HAP-1 (cell line): ENCODE data around the gene SMIM38.

Experiments used
- DNase-seq, 2 experiments: peaks; one replicate each; pipeline ENCODE4 v3.0.0-alpha.2; 2016 to 2020; ENCODE audit warnings: low spot score in 2 of 2
- H3K27me3 ChIP-seq: fragments of 250-450 bp; sonication (Bioruptor Pico); 2 replicates; pipeline ENCODE4 v1.5.1; 2020; ENCODE audit warnings: low read depth, mild to moderate bottlenecking, moderate library complexity
- H3K36me3 ChIP-seq: fragments of 250-450 bp; sonication (Bioruptor Pico); replicated peaks from 2 replicates; pipeline ENCODE4 v1.5.1; 2020; ENCODE audit warnings: mild to moderate bottlenecking
- H3K4me1 ChIP-seq: fragments of 250-450 bp; sonication (Bioruptor Pico); 2 replicates; pipeline ENCODE4 v1.5.1; 2020; ENCODE audit warnings: mild to moderate bottlenecking
- H3K4me3 ChIP-seq: fragments of 250-450 bp; sonication (Bioruptor Pico); 2 replicates; pipeline ENCODE4 v1.5.1; 2020; ENCODE audit warnings: mild to moderate bottlenecking, moderate library complexity
- H3K9me3 ChIP-seq: fragments of 250-450 bp; sonication (Bioruptor Pico); 2 replicates; pipeline ENCODE4 v1.5.1; 2020; ENCODE audit warnings: mild to moderate bottlenecking, moderate library complexity
- in situ Hi-C: fragments of 300-500 bp; cut with MboI; formaldehyde crosslinking; loops from 3 replicates; pipeline ENCODE4 v1.14.3; 2020; ENCODE audit warnings: low sequenced_read_pairs, inconsistent platforms, mixed read lengths

Gene SMIM38

GRCh38 chr11:69194396-69194795 lies 38.7 kb downstream of the SMIM38 start:
- H3K27me3 ChIP-seq, result no peaks in the 10 kb centered on the region
- in situ Hi-C loops, result no loop called here
- H3K4me1 ChIP-seq, result no peaks in the 10 kb centered on the region
- no peaks in the 10 kb centered on the region for H3K36me3 ChIP-seq
- no peak overlapping the region for H3K4me3 ChIP-seq
- H3K9me3 ChIP-seq, result no peaks in the 10 kb centered on the region
- DNase-seq, result no peak

GRCh38 chr11:69194956-69195355 lies 39.2 kb downstream of the SMIM38 start:
- H3K27me3 ChIP-seq, result no peaks in the 10 kb centered on the region
- H3K4me3 ChIP-seq, result no peak overlapping the region
- H3K9me3 ChIP-seq, result no peaks in the 10 kb centered on the region
- H3K36me3 ChIP-seq, result no peaks in the 10 kb centered on the region
- no peaks in the 10 kb centered on the region for H3K4me1 ChIP-seq
- in situ Hi-C loops, result no loop called here
- DNase-seq, result no peak

DNA sequence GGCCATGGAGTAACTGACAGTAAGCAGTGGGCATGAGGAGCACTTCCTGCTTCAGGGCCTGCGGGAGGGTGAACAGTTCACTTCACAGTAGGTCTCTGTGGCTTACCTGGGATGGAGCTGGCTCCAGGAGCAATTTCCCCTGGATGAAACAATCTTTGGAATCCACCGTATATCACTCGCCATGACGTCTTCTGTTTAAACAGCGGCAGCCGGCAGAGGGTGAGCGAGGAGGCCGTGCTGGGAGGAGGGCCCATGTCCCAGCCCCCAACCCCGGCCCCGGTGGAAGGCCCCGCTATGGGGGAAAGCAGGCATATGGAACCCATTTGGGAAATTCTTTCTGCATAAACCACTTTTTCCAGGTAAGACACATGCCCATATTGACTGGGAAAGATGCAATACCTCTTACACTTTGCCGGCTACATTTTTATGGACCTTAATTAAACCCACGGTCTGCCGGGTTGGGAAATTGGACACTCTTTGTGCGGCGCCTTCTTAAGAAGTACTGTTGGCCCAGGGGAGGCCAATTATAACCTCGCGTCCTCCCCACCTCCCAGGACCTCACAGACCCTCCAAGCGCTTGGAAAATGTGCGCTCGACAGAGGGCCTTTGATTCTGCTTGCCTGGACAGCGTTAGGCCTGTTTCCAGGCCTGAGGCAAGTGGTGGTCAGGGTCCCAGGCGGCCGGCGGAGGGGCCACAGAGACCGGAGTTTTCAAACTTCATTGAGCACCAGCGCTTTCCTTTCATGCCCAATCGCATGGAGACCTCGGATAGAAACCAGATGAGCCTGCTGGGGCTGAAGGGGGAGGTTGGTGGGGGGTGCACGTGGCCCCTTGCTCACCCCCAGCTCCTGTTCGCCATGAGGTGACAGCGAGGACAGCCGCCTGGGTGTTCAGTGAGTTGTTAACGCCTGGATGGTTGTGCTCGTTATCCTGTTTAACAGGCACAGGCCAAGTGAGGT lies 40.4 kb downstream of the SMIM38 start:
- H3K4me1 ChIP-seq, result no peaks in the 10 kb centered on the region

DNA sequence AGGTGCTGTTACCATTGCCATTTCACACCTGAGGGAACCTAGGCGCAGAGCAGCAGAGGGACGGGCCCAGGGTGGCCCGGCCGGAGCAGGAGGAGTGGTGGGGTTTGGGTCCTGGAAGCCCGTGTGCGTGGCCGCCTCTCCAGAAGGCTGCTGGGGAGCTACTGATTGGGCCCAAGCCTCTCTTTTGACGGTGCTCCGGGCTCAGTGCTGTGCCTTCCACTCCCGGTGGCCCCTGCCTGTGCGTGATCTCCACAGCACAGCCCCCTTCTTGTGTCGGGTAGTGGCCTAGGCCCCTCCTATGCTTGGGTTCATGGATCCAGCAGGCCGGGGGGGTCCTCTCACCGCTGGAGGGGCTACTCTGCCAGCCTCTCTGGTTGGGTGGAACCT lies 41.0 kb downstream of the SMIM38 start:
- in situ Hi-C loops, result no loop called here
- H3K27me3 ChIP-seq, result no peaks in the 10 kb centered on the region

More for the DNA sequence above, 40.4 kb downstream of the SMIM38 start:
- no peak for DNase-seq
- Histone ChIP-seq H3K27me3 (no peaks in the 10 kb centered on the region), H3K4me3 (no peak overlapping the region), H3K9me3 (no peaks in the 10 kb centered on the region), H3K36me3 (no peaks in the 10 kb centered on the region)
- in situ Hi-C loops, result no loop called here

DNA sequence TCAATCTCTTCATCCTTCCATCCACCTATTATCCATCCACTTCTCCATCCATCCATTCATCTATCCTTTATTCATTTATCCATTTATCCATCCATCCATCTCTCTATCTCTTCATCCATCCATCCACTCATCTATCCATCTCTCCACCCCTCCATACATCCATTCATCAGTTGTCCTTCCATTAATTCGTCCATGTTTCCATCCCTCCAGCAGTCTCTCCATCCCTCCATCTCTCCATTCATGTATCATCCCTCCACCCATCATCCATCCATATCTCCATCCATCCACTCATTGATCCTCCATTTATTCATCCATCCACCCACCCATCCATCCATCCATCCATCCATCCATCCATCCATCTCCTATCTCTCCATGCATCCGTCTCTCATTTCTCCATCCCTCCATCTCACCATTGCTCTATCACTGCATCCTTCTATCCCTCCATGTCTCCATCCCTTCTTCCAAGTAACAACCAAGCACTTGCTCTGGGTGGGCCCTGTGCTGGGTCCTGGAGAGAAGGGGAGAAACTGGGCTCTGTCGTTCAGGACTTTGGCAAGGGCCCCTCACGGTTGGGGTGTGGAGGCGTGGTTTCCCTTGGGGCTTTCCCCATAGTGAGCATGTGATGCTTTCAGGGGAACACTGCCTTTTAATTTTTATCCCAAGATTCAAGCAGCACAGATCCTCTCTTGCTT lies 43.3 kb downstream of the SMIM38 start:
- Histone ChIP-seq H3K4me1 (no peaks in the 10 kb centered on the region), H3K27me3 (no peaks in the 10 kb centered on the region), H3K36me3 (no peaks in the 10 kb centered on the region), H3K4me3 (no peak overlapping the region), H3K9me3 (no peaks in the 10 kb centered on the region)
- DNase-seq, result no peak
- in situ Hi-C loops, result no loop called here

More for the DNA sequence above, 41.0 kb downstream of the SMIM38 start:
- H3K9me3 ChIP-seq, result no peaks in the 10 kb centered on the region
- H3K36me3 ChIP-seq, result no peaks in the 10 kb centered on the region
- H3K4me3 ChIP-seq, result no peak overlapping the region
- no peak for DNase-seq
- H3K4me1 ChIP-seq, result no peaks in the 10 kb centered on the region

DNA sequence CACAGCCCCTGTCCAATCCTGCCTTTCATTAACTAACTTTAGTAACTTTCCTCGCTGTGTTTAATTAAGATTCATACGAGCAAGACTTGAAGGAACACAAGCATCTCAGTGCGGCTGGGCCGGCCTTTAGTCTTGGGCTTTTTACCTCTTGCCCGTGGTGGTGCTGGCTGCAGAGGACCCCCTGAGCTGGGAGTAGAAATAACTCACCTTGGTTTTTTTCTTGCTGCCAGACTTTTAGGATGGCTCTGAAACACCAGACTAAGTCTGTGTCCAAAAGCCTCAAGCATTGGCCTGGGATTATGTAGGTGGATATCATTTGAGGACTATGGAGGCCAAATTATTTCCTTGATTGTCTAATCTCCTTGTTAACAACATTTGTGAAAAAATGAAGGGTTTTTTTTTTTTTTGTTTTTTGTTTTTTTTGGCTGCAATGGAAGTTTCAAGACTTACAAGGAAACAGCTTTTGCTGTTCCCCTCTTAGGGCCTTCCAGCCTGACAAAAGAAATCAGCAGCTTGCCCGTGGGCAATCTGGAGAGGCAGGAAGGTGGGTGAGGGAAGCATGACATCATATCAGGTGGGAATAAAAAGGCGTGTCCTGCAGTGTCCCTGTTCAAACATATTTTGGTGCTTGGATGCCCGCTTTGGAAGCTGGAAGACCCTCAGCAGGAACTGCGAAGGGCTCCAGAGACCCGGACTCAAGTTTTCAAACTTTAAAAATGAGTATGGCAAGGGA lies 44.0 kb downstream of the SMIM38 start:
- no peaks in the 10 kb centered on the region for H3K9me3 ChIP-seq
- no peak overlapping the region for H3K4me3 ChIP-seq
- H3K4me1 ChIP-seq, result no peaks in the 10 kb centered on the region
- in situ Hi-C loops, result no loop called here
- no peak for DNase-seq
- H3K36me3 ChIP-seq, result no peaks in the 10 kb centered on the region
- H3K27me3 ChIP-seq, result no peaks in the 10 kb centered on the region

DNA sequence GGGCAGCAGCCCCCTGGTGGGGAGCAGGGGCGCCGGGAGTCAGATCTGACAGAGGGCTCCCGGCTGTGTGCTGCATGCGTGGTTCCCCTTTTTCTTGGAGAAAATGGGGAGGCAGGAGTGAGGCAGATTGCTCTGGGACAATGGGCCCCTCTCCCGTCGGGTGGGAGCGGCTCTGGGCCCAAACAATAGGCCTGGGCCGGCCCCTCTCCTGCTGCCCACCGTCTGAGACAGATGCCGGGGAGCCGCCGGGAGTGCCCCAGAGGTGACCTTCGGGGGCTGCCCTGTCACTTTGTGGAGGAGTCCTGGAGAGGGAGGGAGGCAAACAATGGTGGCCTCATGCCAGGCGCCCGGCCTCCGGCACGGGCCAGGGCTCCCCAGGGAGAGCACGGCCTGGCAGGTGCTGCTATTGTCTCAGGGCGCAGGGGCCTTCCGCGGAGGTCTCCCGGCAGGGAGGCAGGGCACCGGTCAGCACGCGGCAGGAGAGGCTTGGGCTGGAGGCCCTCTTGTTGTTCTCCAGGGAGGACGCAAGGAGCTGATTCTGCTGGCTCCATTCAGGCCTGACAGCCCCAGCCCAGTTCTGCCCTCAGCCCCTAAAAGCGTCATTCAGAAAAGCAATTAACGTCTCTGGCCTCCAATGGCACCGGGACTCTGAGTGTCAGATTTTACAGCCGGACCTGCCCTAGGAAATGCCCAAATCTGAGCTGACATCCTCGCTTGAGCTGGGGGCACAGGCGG lies 44.8 kb downstream of the SMIM38 start:
- H3K4me3 ChIP-seq, result no peak overlapping the region
- H3K4me1 ChIP-seq, result no peaks in the 10 kb centered on the region
- H3K36me3 ChIP-seq, result no peaks in the 10 kb centered on the region
- no peaks in the 10 kb centered on the region for H3K9me3 ChIP-seq
- no peaks in the 10 kb centered on the region for H3K27me3 ChIP-seq
- DNase-seq, result no peak
- in situ Hi-C loops, result no loop called here

GRCh38 chr11:69201066-69201365 lies 45.3 kb downstream of the SMIM38 start:
- Histone ChIP-seq H3K4me3 (no peak overlapping the region), H3K4me1 (no peaks in the 10 kb centered on the region), H3K27me3 (no peaks in the 10 kb centered on the region), H3K9me3 (no peaks in the 10 kb centered on the region), H3K36me3 (no peaks in the 10 kb centered on the region)
- DNase-seq, result no peak
- in situ Hi-C loops, result no loop called here

DNA sequence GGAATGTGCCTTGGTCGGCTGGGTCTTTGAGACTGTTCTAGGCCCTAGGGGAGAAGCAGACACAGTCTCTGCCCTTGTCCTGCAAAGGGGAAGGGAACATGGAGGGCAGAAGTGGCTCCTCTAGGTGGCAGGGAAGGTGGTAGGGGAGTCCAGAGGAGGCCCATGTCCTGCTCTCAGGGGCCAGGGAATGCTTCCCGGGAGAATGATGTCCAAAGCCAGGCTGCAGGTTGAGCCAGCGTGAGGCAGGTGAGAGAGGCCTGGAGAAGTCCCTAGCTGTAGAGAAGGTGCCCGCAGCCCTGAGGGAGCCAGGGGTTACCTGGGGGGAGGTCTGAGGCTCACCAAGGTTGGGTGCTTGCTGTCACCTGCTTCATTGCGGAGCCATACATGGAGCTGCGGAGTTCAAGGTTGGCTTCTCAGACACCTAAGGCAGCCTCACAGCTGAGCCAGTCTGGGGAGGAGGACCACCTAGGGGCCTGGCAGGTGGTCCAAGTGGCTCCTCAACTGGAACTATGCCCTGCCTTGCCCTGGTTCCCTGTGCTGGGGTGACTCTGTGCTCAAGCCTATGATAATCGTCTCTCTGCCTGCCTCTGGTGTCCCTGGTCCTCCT lies 46.1 kb downstream of the SMIM38 start:
- Histone ChIP-seq H3K36me3 (no peaks in the 10 kb centered on the region), H3K27me3 (no peaks in the 10 kb centered on the region), H3K4me3 (no peak overlapping the region), H3K4me1 (no peaks in the 10 kb centered on the region), H3K9me3 (no peaks in the 10 kb centered on the region)
- in situ Hi-C loops, result no loop called here
- no peak for DNase-seq

- no peaks in the 10 kb centered on the region for H3K9me3 ChIP-seq
- no peaks in the 10 kb centered on the region for H3K4me1 ChIP-seq
- H3K27me3 ChIP-seq, result no peaks in the 10 kb centered on the region
- no peak overlapping the region for H3K4me3 ChIP-seq
- DNase-seq, result no peak
- in situ Hi-C loops, result no loop called here
- no peaks in the 10 kb centered on the region for H3K36me3 ChIP-seq
Measured at GRCh38 chr11:69202511-69203221, 46.9 kb downstream of the SMIM38 start.

DNA sequence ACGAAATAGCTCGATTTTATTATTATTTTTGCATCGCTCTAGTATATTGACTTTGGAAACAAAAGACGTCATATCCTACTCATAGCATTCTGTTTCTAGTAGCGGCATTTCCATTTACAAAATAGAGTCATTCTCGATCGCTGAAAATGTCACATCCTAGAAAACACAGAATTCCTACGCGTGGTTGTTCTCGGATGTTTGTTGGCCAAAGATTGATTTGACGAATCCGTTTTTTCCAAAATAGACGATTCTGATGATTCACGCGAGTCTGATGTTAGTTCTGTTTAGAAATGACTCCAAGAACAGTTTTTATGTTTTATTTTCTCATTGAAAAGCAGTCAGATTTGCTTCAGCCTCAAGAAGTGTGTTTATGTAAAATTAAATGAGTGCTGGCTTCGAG lies 47.6 kb downstream of the SMIM38 start:
- H3K4me3 ChIP-seq, result no peak overlapping the region
- in situ Hi-C loops, result no loop called here
- DNase-seq, result no peak
- no peaks in the 10 kb centered on the region for H3K36me3 ChIP-seq
- H3K27me3 ChIP-seq, result no peaks in the 10 kb centered on the region
- no peaks in the 10 kb centered on the region for H3K9me3 ChIP-seq
- H3K4me1 ChIP-seq, result no peaks in the 10 kb centered on the region

DNA sequence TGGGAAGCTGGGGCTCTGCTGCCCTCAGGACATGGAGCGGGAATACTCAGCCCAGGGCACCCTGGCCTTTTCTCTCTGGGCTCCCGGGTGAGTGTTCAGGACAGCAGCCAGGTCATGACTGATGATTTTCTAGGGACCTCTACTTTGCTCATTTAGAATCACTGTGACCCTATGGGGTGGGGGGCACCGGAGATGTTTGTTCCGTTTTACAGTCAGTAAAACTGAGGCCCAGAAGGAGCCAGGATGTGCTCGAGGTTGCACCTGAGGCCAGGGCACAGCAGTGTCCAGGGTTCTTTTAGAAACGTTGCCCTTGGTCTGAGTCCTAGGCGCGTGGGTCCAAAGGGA lies 48.1 kb downstream of the SMIM38 start:
- Histone ChIP-seq H3K36me3 (no peaks in the 10 kb centered on the region), H3K9me3 (no peaks in the 10 kb centered on the region), H3K27me3 (no peaks in the 10 kb centered on the region), H3K4me1 (no peaks in the 10 kb centered on the region), H3K4me3 (no peak overlapping the region)
- no peak for DNase-seq
- in situ Hi-C loops, result no loop called here
